HCT116 (cell line): Measurements from ENCODE around the gene IGLL1.

Experiments
- CBX3 ChIP-seq: IDR thresholded peaks from 2 replicates; pipeline ENCODE4 v1.6.1; 2012; ENCODE audit warnings: low read depth
- CEBPB ChIP-seq: IDR thresholded peaks from 2 replicates; pipeline ENCODE4 v1.6.1; 2012; ENCODE audit warnings: low read depth
- CTCF ChIP-seq, 3 experiments: fragments of 200-600 bp in 1 of 3; sonication (generic) in 1 of 3; IDR thresholded peaks in 2 of 3; conservative IDR thresholded peaks in 1 of 3; 2 replicates each; pipeline ENCODE4 v1.5.1; 2012 to 2017; ENCODE audit warnings: low read depth in 2 of 3, low read length in 2 of 3, antibody characterized with exemption in 1 of 3, borderline replicate concordance in 1 of 3, control low read depth in 1 of 3, mild to moderate bottlenecking in 1 of 3, mixed read lengths in 1 of 3, mixed run types in 1 of 3, moderate library complexity in 1 of 3; ENCODE audit not compliant: insufficient read depth in 1 of 3
- EZH2phosphoT487 ChIP-seq: fragments of 200-600 bp; IDR thresholded peaks from 2 replicates; pipeline ENCODE4 v1.6.1; 2018; ENCODE audit warnings: antibody characterized with exemption, borderline replicate concordance
- POLR2AphosphoS5 ChIP-seq: IDR thresholded peaks from 2 replicates; pipeline ENCODE4 v1.6.1; 2011; ENCODE audit warnings: mild to moderate bottlenecking, low read depth, low read length, moderate library complexity
- SRF ChIP-seq: IDR thresholded peaks from 2 replicates; pipeline ENCODE4 v1.6.1; 2012; ENCODE audit warnings: low read depth
- ZBTB33 ChIP-seq: IDR thresholded peaks from 2 replicates; pipeline ENCODE4 v1.6.1; 2011; ENCODE audit warnings: mild to moderate bottlenecking, low read length, moderate library complexity; ENCODE audit not compliant: insufficient replicate concordance; ENCODE audit errors: extremely low read depth
- ZNF274 ChIP-seq: fragments of 200-500 bp; sonication (Bioruptor generic); IDR thresholded peaks from 2 replicates; pipeline ENCODE4 v1.6.1; 2014; ENCODE audit warnings: mild to moderate bottlenecking, low read depth, low read length, inconsistent platforms

GRCh38 chr22:23534851-23535717 is 45.0 kb downstream of the IGLL1 start:
- TF ChIP-seq SRF (no peak), ZNF274 (no peak), CBX3 (no peak), CTCF (IDR thresholded peaks at IDR 0.05 in 2 of 3, conservative IDR thresholded peaks at IDR 0.05 in 1 of 3; ENCODE audit: borderline replicate concordance in 1 of 3, insufficient read depth in 1 of 3, low read depth in 2 of 3, low read length in 2 of 3) (no peak), CEBPB (no peak), POLR2AphosphoS5 (no peak), EZH2phosphoT487 (no peak), ZBTB33 (no peak)
